Panc1 (cell line): ENCODE results near the gene MRPL20.

Experiments used
- POLR2AphosphoS5 ChIP-seq: IDR thresholded peaks from 2 replicates; pipeline ENCODE4 v1.6.1; 2012; ENCODE audit warnings: mild to moderate bottlenecking, low read depth, low read length, moderate library complexity
- TF ChIP-seq, protein P1 (sequence below): fragments of 450-650 bp; IDR thresholded peaks from 2 replicates; pipeline ENCODE4 v1.5.1; 2017; ENCODE audit warnings: mild to moderate bottlenecking

DNA sequence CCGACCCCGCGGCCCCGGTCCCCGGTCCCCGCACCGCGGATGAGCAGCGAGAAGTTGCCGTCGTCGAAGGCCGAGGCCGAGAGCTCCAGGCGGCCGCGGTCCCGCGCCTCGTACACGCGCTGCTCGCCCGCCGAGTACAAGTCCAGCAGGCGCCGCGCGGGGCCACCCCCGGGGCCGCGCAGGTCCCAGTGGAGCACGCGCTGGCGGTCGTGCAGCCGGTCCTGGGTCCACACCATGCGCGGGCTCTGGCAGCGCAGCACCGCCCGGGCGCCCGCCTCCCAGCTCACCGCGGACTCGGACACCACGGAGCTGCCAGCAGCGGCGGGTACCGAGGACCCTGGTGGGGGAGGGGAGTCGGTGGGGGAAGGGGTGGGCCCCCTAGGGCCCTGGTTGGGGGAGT lies 51.7 kb downstream of the MRPL20 start:
- TF ChIP-seq, protein P1, sequence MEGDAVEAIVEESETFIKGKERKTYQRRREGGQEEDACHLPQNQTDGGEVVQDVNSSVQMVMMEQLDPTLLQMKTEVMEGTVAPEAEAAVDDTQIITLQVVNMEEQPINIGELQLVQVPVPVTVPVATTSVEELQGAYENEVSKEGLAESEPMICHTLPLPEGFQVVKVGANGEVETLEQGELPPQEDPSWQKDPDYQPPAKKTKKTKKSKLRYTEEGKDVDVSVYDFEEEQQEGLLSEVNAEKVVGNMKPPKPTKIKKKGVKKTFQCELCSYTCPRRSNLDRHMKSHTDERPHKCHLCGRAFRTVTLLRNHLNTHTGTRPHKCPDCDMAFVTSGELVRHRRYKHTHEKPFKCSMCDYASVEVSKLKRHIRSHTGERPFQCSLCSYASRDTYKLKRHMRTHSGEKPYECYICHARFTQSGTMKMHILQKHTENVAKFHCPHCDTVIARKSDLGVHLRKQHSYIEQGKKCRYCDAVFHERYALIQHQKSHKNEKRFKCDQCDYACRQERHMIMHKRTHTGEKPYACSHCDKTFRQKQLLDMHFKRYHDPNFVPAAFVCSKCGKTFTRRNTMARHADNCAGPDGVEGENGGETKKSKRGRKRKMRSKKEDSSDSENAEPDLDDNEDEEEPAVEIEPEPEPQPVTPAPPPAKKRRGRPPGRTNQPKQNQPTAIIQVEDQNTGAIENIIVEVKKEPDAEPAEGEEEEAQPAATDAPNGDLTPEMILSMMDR, result no peak
- TF ChIP-seq POLR2AphosphoS5, result no peak; the same call in 1 of the 2 replicates
